ENCODE results near the gene KCNQ2.

KCNQ2 gene

GRCh38 chr20:63419299-63419698 is 53.2 kb downstream of the KCNQ2 start:
- no peak for DNase-seq (ENCODE audit: low read depth, low spot score)
- in situ Hi-C loops (cut with HindIII; ENCODE audit: low sequenced_read_pairs): no loop called here
- no peak overlapping the region for H3K4me3 ChIP-seq (ENCODE audit: low read depth, low read length)
- no peak for TF ChIP-seq CTCF (IDR thresholded peaks at IDR 0.05; ENCODE audit: low read depth, low read length)

GRCh38 chr20:63418617-63419016 is 53.8 kb downstream of the KCNQ2 start:
- no peak overlapping the region for H3K4me3 ChIP-seq (ENCODE audit: low read depth, low read length)
- no peak for TF ChIP-seq CTCF (IDR thresholded peaks at IDR 0.05; ENCODE audit: low read depth, low read length)
- in situ Hi-C loops (cut with HindIII; ENCODE audit: low sequenced_read_pairs): no loop called here
- no peak for DNase-seq (ENCODE audit: low read depth, low spot score)

- DNase-seq (ENCODE audit: low read depth, low spot score): no peak
- in situ Hi-C loops (cut with HindIII; ENCODE audit: low sequenced_read_pairs): no loop called here
- no peak for TF ChIP-seq CTCF (IDR thresholded peaks at IDR 0.05; ENCODE audit: low read depth, low read length)
- no peak overlapping the region for H3K4me3 ChIP-seq (ENCODE audit: low read depth, low read length)
Observed at GRCh38 chr20:63417738-63418120, 54.7 kb downstream of the KCNQ2 start.

GRCh38 chr20:63417097-63417737 is 55.2 kb downstream of the KCNQ2 start:
- TF ChIP-seq CTCF (IDR thresholded peaks at IDR 0.05; ENCODE audit: low read depth, low read length): no peak
- in situ Hi-C loops (cut with HindIII; ENCODE audit: low sequenced_read_pairs): no loop called here

GRCh38 chr20:63416631-63417030 is 55.8 kb downstream of the KCNQ2 start:
- in situ Hi-C loops (cut with HindIII; ENCODE audit: low sequenced_read_pairs): no loop called here
- no peak for TF ChIP-seq CTCF (IDR thresholded peaks at IDR 0.05; ENCODE audit: low read depth, low read length)

More at GRCh38 chr20:63417097-63417737, 55.2 kb downstream of the KCNQ2 start:
- no peak overlapping the region for H3K4me3 ChIP-seq (ENCODE audit: low read depth, low read length)
- DNase-seq (ENCODE audit: low read depth, low spot score): no peak

GRCh38 chr20:63415647-63416391 is 56.6 kb downstream of the KCNQ2 start:
- in situ Hi-C loops (cut with HindIII; ENCODE audit: low sequenced_read_pairs): no loop called here

More at GRCh38 chr20:63416631-63417030, 55.8 kb downstream of the KCNQ2 start:
- H3K4me3 ChIP-seq (ENCODE audit: low read depth, low read length): no peak overlapping the region
- no peak for DNase-seq (ENCODE audit: low read depth, low spot score)

More at GRCh38 chr20:63415647-63416391, 56.6 kb downstream of the KCNQ2 start:
- no peak overlapping the region for H3K4me3 ChIP-seq (ENCODE audit: low read depth, low read length)
- DNase-seq (ENCODE audit: low read depth, low spot score): no peak
- TF ChIP-seq CTCF (IDR thresholded peaks at IDR 0.05; ENCODE audit: low read depth, low read length): no peak
